ENCODE measurements around the gene SART3. TPM values are rescaled to one million over a fixed set of nuclear protein-coding genes. Genes with fewer than 3 reads are reported as not detected.

SART3 gene
- total RNA-seq, 1 donor from 2014 or later, result 74.5 TPM

DNA sequence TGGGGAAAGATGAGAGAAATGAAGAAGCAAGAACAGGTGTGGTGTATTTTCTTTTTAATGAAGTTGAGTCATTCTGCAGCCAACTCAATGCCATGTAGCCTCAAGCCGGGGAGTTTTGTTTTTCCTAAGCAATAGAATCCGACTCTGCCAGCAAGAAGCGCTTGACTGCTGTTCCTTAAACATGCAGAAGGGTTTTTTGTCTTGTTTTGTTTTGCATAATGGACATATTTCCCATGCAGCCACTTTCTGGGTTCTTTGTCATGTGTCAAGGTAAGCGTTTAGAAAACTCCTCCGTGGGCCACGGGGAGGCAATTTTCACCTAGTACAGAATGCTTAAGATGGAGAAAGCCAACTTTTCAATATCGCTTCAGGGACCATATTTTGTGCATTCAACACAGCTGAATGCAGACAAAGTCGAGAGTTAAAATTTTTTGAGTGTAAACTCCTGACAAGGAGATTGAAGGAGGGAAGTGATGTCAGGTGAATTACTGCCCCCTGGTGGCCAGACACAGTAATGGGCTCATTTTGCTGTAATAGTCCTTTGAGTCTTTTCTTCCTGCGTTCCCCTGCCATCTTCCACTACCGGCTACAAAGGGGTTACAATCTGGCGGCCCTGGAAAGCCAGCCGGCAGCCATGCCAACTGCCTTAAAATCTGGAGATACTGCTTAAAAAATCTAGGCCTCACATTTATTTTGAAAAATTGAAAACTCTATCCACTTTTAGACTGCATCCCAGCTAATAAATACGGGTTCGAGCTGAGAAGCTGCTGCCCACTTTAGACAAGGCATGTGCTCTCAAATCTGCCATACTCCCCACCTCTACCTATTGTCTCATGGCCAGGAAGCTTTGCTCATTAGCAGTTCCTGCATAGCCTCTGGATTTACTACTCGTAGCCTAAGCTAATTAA is 49.1 kb downstream of the SART3 start:
- TF ChIP-seq, protein P1, sequence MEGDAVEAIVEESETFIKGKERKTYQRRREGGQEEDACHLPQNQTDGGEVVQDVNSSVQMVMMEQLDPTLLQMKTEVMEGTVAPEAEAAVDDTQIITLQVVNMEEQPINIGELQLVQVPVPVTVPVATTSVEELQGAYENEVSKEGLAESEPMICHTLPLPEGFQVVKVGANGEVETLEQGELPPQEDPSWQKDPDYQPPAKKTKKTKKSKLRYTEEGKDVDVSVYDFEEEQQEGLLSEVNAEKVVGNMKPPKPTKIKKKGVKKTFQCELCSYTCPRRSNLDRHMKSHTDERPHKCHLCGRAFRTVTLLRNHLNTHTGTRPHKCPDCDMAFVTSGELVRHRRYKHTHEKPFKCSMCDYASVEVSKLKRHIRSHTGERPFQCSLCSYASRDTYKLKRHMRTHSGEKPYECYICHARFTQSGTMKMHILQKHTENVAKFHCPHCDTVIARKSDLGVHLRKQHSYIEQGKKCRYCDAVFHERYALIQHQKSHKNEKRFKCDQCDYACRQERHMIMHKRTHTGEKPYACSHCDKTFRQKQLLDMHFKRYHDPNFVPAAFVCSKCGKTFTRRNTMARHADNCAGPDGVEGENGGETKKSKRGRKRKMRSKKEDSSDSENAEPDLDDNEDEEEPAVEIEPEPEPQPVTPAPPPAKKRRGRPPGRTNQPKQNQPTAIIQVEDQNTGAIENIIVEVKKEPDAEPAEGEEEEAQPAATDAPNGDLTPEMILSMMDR (IDR thresholded peaks at IDR 0.05; ENCODE audit: unreplicated experiment), result peak; percentile 87
- H3K27me3 Mint-ChIP-seq, result peaks cover 3% of the 10 kb centered on the region
- H3K4me1 Mint-ChIP-seq (ENCODE audit: low read depth), result peaks cover 4% of the 10 kb centered on the region
- no peak overlapping the region for H3K4me3 Mint-ChIP-seq (ENCODE audit: low read depth)
- DNase-seq (ENCODE audit: low spot score, unreplicated experiment), result peak; percentile 67
- no peaks in the 10 kb centered on the region for H3K36me3 Mint-ChIP-seq (ENCODE audit: insufficient read depth)
- H3K9me3 Mint-ChIP-seq (ENCODE audit: low read depth), result no peaks in the 10 kb centered on the region
- no peak overlapping the region for H3K27ac Mint-ChIP-seq

- H3K36me3 Mint-ChIP-seq (ENCODE audit: insufficient read depth), result no peaks in the 10 kb centered on the region
Observed at GRCh38 chr12:108510836-108511235, 50.1 kb downstream of the SART3 start.

GRCh38 chr12:108509806-108510205 is 51.2 kb downstream of the SART3 start:
- no peak overlapping the region for H3K4me3 Mint-ChIP-seq (ENCODE audit: low read depth)
- H3K36me3 Mint-ChIP-seq (ENCODE audit: insufficient read depth), result no peaks in the 10 kb centered on the region
- H3K9me3 Mint-ChIP-seq (ENCODE audit: low read depth), result no peaks in the 10 kb centered on the region
- no peaks in the 10 kb centered on the region for H3K4me1 Mint-ChIP-seq (ENCODE audit: low read depth)
- peaks cover 3% of the 10 kb centered on the region for H3K27me3 Mint-ChIP-seq
- H3K27ac Mint-ChIP-seq, result no peak overlapping the region
- DNase-seq (ENCODE audit: low spot score, unreplicated experiment), result no peak
- TF ChIP-seq, protein P1 (IDR thresholded peaks at IDR 0.05; ENCODE audit: unreplicated experiment), result no peak

More at GRCh38 chr12:108510836-108511235, 50.1 kb downstream of the SART3 start:
- no peak overlapping the region for H3K27ac Mint-ChIP-seq
- H3K4me3 Mint-ChIP-seq (ENCODE audit: low read depth), result no peak overlapping the region
- no peaks in the 10 kb centered on the region for H3K9me3 Mint-ChIP-seq (ENCODE audit: low read depth)
- peaks cover 1% of the 10 kb centered on the region for H3K4me1 Mint-ChIP-seq (ENCODE audit: low read depth)
- TF ChIP-seq, protein P1 (IDR thresholded peaks at IDR 0.05; ENCODE audit: unreplicated experiment), result no peak
- H3K27me3 Mint-ChIP-seq, result peaks cover 3% of the 10 kb centered on the region
- DNase-seq (ENCODE audit: low spot score, unreplicated experiment), result no peak

GRCh38 chr12:108507971-108508642 is 52.9 kb downstream of the SART3 start:
- Mint-ChIP-seq H3K36me3 (ENCODE audit: insufficient read depth) (no peaks in the 10 kb centered on the region), H3K27me3 (peaks cover 3% of the 10 kb centered on the region), H3K4me1 (ENCODE audit: low read depth) (no peaks in the 10 kb centered on the region), H3K27ac (no peak overlapping the region), H3K9me3 (ENCODE audit: low read depth) (peaks cover 9% of the 10 kb centered on the region), H3K4me3 (ENCODE audit: low read depth) (no peak overlapping the region)
- DNase-seq (ENCODE audit: low spot score, unreplicated experiment), result no peak
- TF ChIP-seq, protein P1 (IDR thresholded peaks at IDR 0.05; ENCODE audit: unreplicated experiment), result no peak

DNA sequence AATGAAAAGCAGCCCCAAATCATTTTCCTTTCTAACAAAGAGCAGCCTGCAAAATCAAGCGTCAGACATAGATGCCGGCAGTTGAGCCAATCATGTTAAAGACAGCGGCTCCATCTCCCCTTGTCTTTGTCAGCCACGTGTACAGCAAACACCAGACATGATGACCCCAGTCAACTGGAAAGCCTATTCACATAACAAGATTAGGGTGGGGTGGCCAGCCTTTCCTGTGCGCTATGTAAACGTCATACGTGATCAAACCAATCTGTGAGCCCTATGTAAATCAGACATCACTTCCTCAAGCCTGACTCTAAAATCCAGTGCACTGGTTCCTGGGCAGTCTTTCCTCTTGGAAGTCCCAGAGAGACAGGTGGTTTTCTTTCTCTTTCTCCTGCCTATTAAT is 55.8 kb downstream of the SART3 start:
- TF ChIP-seq, protein P1 (IDR thresholded peaks at IDR 0.05; ENCODE audit: unreplicated experiment), result no peak
- no peaks in the 10 kb centered on the region for H3K36me3 Mint-ChIP-seq (ENCODE audit: insufficient read depth)
- no peak for DNase-seq (ENCODE audit: low spot score, unreplicated experiment)
- H3K27me3 Mint-ChIP-seq, result peaks cover 5% of the 10 kb centered on the region
- no peak overlapping the region for H3K27ac Mint-ChIP-seq
- peaks cover 13% of the 10 kb centered on the region for H3K9me3 Mint-ChIP-seq (ENCODE audit: low read depth)
- H3K4me1 Mint-ChIP-seq (ENCODE audit: low read depth), result no peaks in the 10 kb centered on the region
- H3K4me3 Mint-ChIP-seq (ENCODE audit: low read depth), result no peak overlapping the region

Data from progenitor cell of endocrine pancreas (in vitro differentiated cells).